Pancreas (tissue), 10 donors: ENCODE results near the gene TOX2. TPM values are rescaled to one million over a fixed set of nuclear protein-coding genes. Genes with fewer than 3 reads are reported as not detected.
A peak's percentile ranks its signal among the peaks of the same experiment; 100 is the strongest.

Experiments used
- ATAC-seq, 4 donors: fragments of 200-7000 bp; cut with Tn5 transposase; one replicate each; pipeline versions ENCODE4 v1.8.0 to v1.9.1; 2020; ENCODE audit warnings: mild to moderate bottlenecking in 4 of 4, moderate library complexity in 4 of 4
- DNase-seq, 6 donors: peaks; one replicate each; pipeline ENCODE4 v3.0.0-alpha.2; 2020
- FAIRE-seq: peaks from 2 replicates; lab custom pipeline; 2012; peaks lifted over from hg19 to GRCh38; lab: Jason Lieb, UNC
- H3K27ac ChIP-seq, 4 donors: fragments of 200-600 bp; sonication (generic); 1 replicate in 3 of 4; 2 replicates in 1 of 4; pipeline versions ENCODE4 v1.5.0 to v1.8.0; 2020
- H3K27me3 ChIP-seq, 4 donors: fragments of 200-600 bp; one replicate each; pipeline ENCODE4 v1.8.0; 2021
- H3K36me3 ChIP-seq, 3 donors: fragments of 200-600 bp; sonication (generic) in 1 of 3; one replicate each; pipeline versions ENCODE4 v1.5.0 to v1.8.0; 2020 to 2021
- H3K4me1 ChIP-seq, 3 donors: fragments of 200-600 bp; one replicate each; pipeline ENCODE4 v1.8.0; 2021
- H3K4me3 ChIP-seq, 4 donors: fragments of 200-600 bp; sonication (generic) in 2 of 4; one replicate each; pipeline versions ENCODE4 v1.5.0 to v1.8.0; 2020 to 2021
- H3K9me3 ChIP-seq, 4 donors: fragments of 200-600 bp; one replicate each; pipeline ENCODE4 v1.8.0; 2021
- CTCF ChIP-seq, 4 donors: fragments of 200-600 bp; sonication (generic) in 3 of 4; IDR thresholded peaks; one replicate each; pipeline versions ENCODE4 v1.5.0 to v1.8.0; 2021; ENCODE audit warnings: antibody characterized with exemption in 4 of 4
- WGBS, 2 donors: extraction: QIAGEN DNeasy Blood & Tissue Kit; methylation state at CpG; one replicate each; pipeline ENCODE4 v1.1.7; 2013; 5-methylcytosine and 5-hydroxymethylcytosine counted together
- intact Hi-C, 3 donors: fragments of 100-400 bp; cut with DNase I; formaldehyde crosslinking; loops; one replicate each; pipeline versions ENCODE4 v1.11.1 to v1.14.2; 2022
- polyA plus RNA-seq, 2 donors: library from polyadenylated mRNA; stranded (reverse); fragments of 200-250 nt; gene quantifications; one replicate each; pipeline ENCODE4 v1.2.3, GENCODE V29; 2013
- total RNA-seq, 6 donors: library from RNA; stranded (reverse); fragmentation: NEBNext Ultra II Directional in 4 of 6; extraction: Animal tissue kit (Norgen Biotek cat#: 25700) in 4 of 6; gene quantifications; one replicate each; pipeline versions ENCODE4 v1.2.1 to v1.2.4, GENCODE V29; 2021 to 2023
- donor health status: healthy with polysubstance abuse.
- donor health status: DM: no; HTN: no; CAD: no; lungs with moderate emphysema.
- donor health status: DM: no; HTN: no; CAD: no.
- donor health status: control.
- donor health status: control.
- donor health status: Bipolar disorder and iron deficiency.
- donor health status: DM: yes; HTN: yes; CAD: no.
- donor health status: DM: no; HTN: no; CAD: no.
- donor health status: DM: no; HTN: no; CAD: no.
- donor health status: DM: yes; HTN: yes; CAD: no.

The TOX2 gene
- total and polyA plus RNA-seq, 8 donors = 0.24 to 2.3 (median 0.90) TPM

- H3K27ac ChIP-seq = no peak overlapping the region
Measured at GRCh38 chr20:43953919-43954592, 39.4 kb downstream of the TOX2 start.

GRCh38 chr20:43954704-43955061 is 40.0 kb downstream of the TOX2 start:
- H3K9me3 ChIP-seq = no peaks in the 10 kb centered on the region
- no peak overlapping the region for H3K27ac ChIP-seq
- intact Hi-C loops = no loop called here
- H3K27me3 ChIP-seq = no peaks in the 10 kb centered on the region
- ATAC-seq (no peak), FAIRE-seq (no peak), DNase-seq (no peak)
- no peak for TF ChIP-seq CTCF (IDR thresholded peaks at IDR 0.05)
- WGBS, 2 donors = 58 to 61% methylated on average over 6 of the region's 6 CpGs
- H3K4me1 ChIP-seq = peaks cover 10 to 13% (median 10%) of the 10 kb centered on the region in 3 donors
- no peaks in the 10 kb centered on the region for H3K36me3 ChIP-seq
- H3K4me3 ChIP-seq = no peak overlapping the region

More at GRCh38 chr20:43953919-43954592, 39.4 kb downstream of the TOX2 start:
- Histone ChIP-seq H3K27me3 (no peaks in the 10 kb centered on the region), H3K36me3 (no peaks in the 10 kb centered on the region), H3K4me3 (no peak overlapping the region), H3K9me3 (no peaks in the 10 kb centered on the region), H3K4me1 (peaks cover 3 to 7% (median 4%) of the 10 kb centered on the region in 3 donors)
- TF ChIP-seq CTCF (IDR thresholded peaks at IDR 0.05) = no peak
- intact Hi-C loops = no loop called here
- FAIRE-seq (no peak), DNase-seq (no peak), ATAC-seq (no peak)
- 59 to 65% methylated on average over 8 of the region's 8 CpGs for WGBS, 2 donors

GRCh38 chr20:43955062-43955749 is 40.6 kb downstream of the TOX2 start:
- Histone ChIP-seq H3K27me3 (no peaks in the 10 kb centered on the region), H3K27ac (no peak overlapping the region), H3K4me3 (no peak overlapping the region), H3K9me3 (no peaks in the 10 kb centered on the region), H3K4me1 (peaks cover 10 to 13% (median 11%) of the 10 kb centered on the region in 3 donors), H3K36me3 (no peaks in the 10 kb centered on the region)
- ATAC-seq = peak in 3 of 4 donors; percentile 19 to 62 (median 49)
- no peak for FAIRE-seq
- no peak for DNase-seq
- intact Hi-C loops = no loop called here
- 49 to 60% methylated on average over 6 of the region's 6 CpGs for WGBS, 2 donors
- TF ChIP-seq CTCF (IDR thresholded peaks at IDR 0.05) = no peak

GRCh38 chr20:43955750-43956191 is 41.1 kb downstream of the TOX2 start:
- FAIRE-seq = no peak
- DNase-seq = peak in 1 of 6 donors; percentile 19
- Histone ChIP-seq H3K36me3 (no peaks in the 10 kb centered on the region), H3K9me3 (no peaks in the 10 kb centered on the region), H3K4me1 (peaks cover 10 to 13% (median 11%) of the 10 kb centered on the region in 3 donors), H3K27me3 (no peaks in the 10 kb centered on the region), H3K27ac (no peak overlapping the region), H3K4me3 (no peak overlapping the region)
- ATAC-seq = no peak
- no peak for TF ChIP-seq CTCF (IDR thresholded peaks at IDR 0.05)
- intact Hi-C loops = no loop called here
- 77 to 85% methylated on average over 8 of the region's 8 CpGs for WGBS, 2 donors

GRCh38 chr20:43957392-43957791 is 42.7 kb downstream of the TOX2 start:
- Histone ChIP-seq H3K4me3 (no peak overlapping the region), H3K27ac (no peak overlapping the region), H3K9me3 (no peaks in the 10 kb centered on the region), H3K4me1 (peaks cover 10 to 13% (median 11%) of the 10 kb centered on the region in 3 donors), H3K27me3 (no peaks in the 10 kb centered on the region), H3K36me3 (no peaks in the 10 kb centered on the region)
- ATAC-seq (peak in 2 of 4 donors; percentile 36 to 44), DNase-seq (no peak), FAIRE-seq (no peak)
- no peak for TF ChIP-seq CTCF (IDR thresholded peaks at IDR 0.05)
- intact Hi-C loops = no loop called here
- 31 to 36% methylated on average over 3 of the region's 3 CpGs for WGBS, 2 donors
